ENCODE results near the gene MDH1B.

Gene MDH1B

DNA sequence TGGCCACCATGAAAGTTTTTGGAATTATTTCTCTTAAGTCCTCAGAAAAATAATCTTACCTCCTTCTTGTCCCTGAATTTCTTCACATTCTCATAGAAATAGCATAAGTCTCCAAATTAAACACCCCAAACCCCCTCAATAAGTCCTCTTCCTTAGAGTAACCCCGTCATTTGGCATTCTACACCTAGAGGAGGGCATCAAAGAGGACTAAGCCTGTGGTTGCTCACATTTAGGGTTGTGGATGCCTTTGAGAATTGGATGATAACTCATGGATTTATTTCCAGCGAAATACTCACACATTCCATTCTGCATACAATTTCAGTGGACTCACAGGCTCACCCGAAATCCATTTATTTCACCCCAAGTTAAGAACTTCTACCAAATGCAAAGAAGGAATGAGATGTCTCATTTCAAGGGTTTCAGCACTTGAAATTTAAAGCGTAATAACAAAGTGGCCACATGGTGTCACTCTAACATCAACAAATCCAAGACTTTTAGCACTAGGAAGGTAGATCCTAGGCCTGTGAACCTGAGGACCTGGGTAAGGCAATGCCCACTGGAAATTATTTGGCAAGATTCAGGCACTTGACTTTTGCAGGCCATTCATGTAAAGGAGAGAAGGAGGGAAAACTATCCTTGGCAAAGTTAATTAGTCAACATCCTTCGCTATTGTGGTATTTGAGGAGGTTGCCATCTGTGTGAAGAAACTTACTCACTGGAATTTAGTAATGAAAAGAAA lies 71.6 kb downstream of the MDH1B start:
- no peak for DNase-seq

- DNase-seq: no peak
These were observed 72.2 kb downstream of the MDH1B start for GRCh38 chr2:206692971-206693370.

DNA sequence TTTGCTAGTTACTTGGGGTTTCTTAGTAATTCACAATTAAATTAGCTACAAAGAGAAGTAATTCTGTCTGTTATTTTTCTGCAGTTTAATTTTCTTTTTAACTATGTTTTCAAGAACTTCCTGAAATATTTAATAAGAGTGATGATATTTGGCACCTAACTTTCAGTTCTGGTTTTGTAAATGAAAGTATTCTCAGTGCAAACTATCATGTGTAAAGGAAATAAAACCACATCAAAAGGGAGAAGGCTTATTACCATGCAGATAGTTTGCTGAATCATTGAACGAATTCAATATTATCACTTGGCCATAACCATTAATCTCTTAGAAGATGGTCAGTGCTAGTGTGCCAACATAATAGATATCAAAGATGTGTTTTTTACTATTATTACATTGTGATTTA lies 76.1 kb downstream of the MDH1B start:
- no peak for DNase-seq

GRCh38 chr2:206688453-206688852 lies 76.7 kb downstream of the MDH1B start:
- no peak for DNase-seq

Data from activated CD4-positive, CD25-positive, alpha-beta regulatory T cell treated with anti-CD3 and anti-CD28 coated beads, Interleukin-2, amount 50 U/mL, for 72 hours (primary cell).